ENCODE measurements around the gene FBLN5. TPM values are rescaled to one million over a fixed set of nuclear protein-coding genes. Genes with fewer than 3 reads are reported as not detected.
"Not testable (repeated sequence)": the region's sequence is repeated elsewhere in the genome, so short reads cannot be mapped to it uniquely, and the experiment has no call there.

Gene FBLN5
- polyA plus RNA-seq, 4 donors = 143 to 181 (median 156) TPM

DNA sequence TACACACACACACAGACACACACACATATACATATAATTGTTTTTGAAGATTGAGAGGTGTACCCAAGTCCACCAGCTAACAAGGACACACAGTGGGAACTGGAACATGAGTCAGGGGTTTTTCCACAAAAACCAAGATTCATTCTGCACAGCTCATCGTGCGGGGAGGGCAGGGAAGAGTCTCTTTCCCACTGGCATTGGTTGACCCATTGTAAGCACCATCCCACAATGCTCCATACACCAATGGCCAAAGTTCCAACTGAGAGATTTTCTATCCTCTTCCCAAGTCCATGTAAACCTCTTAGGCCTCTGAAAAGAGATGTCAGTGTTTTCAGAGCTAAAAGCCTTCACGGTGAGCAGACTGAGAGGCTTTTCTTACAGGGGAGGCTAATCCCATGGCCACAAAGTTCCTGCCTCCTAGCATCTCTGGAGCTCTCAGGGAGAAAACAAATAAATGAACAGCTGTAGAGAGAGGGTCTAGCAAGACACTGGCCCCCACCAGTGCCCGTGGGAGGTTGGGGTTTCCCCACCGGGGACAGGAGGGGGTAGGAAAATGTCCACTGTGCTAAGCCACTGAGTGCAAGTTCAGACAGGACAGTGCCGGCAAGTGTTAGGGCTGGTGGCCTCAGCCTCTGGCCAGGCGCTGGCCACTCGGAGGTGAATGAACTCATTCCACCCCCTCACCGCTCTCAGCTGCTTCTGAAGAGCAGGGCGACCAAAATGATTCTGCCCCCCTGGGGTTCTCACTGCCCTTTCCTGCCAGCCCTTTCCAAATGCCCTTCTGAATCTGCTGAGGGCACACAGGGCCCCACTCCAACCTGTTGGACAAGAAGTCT is 58.6 kb downstream of the FBLN5 start:
- no peak for DNase-seq (ENCODE audit: low read depth in 4 of 4, low spot score in 2 of 4)

DNA sequence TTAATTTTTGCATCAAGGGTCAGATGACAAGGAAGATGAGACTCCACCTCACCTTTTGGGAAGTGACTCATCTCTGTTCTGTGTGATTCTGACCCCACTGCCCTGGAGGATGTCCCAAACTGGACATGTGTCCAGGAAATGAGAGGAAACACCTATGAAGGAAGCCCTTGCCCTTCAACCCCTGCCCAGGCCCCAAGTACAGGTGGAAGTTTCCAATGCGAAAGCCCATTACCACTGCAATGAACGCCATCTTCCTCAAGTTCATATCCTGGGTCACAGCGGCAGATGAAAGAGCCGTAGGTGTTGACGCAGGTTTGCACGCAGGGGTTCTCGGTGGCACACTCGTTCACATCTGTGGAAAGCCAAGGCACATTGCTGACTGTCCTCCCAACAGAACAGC is 60.5 kb downstream of the FBLN5 start:
- DNase-seq (ENCODE audit: low read depth in 4 of 4, low spot score in 2 of 4) = no peak

DNA sequence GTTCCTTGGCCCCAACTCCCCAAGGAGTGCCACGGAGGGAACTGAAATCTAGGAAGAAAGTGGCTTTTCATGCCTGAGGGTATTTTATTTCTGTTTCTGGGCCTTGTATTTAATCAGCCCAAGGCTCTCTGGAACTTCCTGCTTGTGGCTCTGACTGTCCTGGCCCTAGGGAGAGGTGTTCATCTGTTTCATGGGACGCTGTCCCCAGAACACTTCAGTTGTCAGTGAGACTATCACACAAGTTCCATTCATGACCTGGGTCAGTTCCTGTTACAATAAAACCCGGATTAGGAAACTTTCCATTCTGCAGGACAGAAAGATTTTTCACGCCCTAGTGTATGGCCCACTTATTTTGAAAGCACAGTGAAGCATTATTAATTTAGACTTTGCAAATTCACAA is 61.7 kb downstream of the FBLN5 start:
- DNase-seq (ENCODE audit: low read depth in 4 of 4, low spot score in 2 of 4) = no peak

DNA sequence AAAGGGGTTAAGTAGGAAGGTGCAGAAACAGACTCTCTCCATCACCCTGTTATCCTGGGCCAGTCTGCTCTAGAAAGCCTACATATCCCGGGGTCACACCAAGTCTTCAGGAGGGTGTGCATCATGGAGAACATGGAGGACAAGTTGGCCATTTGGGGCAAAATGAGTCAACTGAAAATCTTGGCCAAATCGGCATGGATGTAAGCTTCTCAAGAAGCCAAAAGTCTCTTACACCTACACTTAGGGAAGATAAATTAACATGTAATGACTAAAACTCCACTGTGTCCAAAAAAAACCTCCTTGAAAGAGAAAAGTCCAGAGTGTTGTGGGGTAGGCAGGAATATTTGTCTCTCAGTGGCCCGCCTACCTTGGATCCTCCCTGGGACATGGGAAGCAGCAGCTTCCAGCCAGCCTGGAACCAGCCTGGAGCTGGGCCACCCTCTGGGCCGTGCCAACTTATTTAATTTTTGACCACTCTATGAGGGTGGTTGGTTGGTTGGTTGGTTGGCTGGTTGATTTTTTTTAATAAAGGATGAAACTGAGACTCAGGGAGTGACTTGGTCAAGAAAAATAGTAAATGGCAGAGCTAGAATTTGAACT is 62.3 kb downstream of the FBLN5 start:
- DNase-seq (ENCODE audit: low read depth in 4 of 4, low spot score in 2 of 4) = no peak

DNA sequence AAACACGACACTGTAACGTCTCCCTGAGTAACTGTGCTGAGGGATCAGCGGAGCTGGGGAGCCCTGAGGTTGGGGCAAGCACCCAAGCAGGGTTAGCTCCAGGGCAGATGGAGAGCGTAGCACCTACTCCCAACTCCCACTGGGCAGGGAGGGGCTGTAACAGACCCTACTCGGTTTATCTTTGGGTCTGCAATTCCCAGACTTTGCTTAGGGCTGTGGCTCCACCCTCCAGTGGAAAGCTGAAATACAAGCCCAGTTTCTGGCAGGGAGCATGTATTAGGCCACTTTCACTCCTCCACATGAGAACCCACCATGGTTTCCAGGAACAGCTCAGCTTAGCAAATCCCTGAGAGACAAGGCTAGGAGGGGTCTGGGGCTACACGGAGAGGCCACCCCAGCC is 62.8 kb downstream of the FBLN5 start:
- DNase-seq (ENCODE audit: low read depth in 4 of 4, low spot score in 2 of 4) = no peak

DNA sequence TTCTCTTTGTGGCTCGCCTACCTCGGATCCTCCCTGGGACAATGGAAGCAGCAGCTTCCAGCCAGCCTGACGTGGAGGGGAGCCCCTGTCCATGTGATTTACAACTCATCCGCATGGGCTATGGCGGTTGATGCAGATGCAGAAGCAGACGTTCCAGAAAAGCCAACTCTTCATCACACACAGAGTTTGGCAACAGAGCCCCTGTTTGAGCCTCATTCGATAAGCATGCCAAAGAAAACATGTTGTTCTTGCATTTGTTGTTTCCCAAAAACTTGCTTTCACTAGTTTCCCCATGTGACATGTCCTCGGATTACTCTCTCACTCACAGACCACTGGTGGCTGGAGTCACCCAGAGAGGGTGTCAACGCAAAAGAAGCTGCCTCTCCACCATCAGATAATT is 63.7 kb downstream of the FBLN5 start:
- DNase-seq (ENCODE audit: low read depth in 4 of 4, low spot score in 2 of 4) = peak in 1 of 4 donors; percentile 17

DNA sequence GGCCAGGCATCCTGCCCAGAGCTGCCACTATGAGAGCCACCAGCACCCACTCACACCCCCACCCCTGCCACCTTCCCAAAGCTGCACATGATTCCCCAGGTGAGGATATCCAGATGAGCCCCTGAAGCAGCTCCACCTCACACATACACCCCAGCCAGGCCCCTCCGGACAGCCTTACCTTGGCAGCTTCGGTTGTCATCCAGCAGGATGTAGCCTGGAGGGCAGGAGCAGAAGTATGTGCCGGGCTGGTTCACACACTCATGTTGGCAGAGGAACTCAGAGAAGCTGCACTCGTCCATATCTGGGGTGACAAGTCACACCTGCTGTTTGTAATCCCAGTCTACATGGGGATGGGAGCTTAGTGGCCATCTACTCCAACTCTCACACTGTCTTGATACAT is 64.7 kb downstream of the FBLN5 start:
- no peak for DNase-seq (ENCODE audit: low read depth in 4 of 4, low spot score in 2 of 4)

DNA sequence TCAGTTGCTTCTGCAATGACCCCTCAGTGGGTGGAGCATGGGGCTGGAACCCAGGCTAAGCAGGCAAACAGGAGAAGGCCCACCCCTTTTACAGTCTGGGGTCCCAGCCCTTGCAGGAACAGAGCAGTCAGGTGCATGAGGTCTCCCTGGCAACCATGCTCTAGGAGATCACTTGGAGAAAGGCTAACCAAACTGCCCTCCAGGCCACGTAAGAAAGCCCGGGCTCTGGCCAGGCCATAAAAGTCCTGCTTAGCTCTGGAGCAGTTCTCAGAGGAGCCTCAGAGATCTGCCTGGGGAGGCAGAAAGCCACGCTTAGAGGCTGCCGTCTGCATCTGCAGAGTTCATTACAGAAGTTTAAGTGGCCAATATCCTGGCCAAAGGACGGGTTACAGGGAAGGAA is 65.1 kb downstream of the FBLN5 start:
- DNase-seq (ENCODE audit: low read depth in 4 of 4, low spot score in 2 of 4) = no peak

DNA sequence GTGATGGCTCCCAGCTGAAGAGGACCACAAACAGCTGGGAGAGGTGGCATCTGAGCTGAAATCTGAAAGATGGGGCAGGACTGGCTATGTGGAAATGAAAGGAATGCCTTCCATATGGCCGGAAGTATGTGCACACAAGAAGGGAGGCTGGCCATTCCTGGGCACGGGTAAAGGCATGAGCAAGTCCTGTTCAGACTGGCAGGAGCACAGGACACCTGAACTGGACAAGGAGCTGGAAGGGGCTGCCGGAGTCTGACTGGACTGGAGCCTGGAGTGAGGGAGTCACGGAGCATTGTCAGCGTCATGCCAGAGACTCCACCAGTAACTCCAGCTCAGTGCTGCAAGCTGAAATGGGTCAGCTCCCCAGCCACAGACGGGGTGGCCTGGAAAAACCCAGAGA is 68.3 kb downstream of the FBLN5 start:
- DNase-seq (ENCODE audit: low read depth in 4 of 4, low spot score in 2 of 4) = no peak

DNA sequence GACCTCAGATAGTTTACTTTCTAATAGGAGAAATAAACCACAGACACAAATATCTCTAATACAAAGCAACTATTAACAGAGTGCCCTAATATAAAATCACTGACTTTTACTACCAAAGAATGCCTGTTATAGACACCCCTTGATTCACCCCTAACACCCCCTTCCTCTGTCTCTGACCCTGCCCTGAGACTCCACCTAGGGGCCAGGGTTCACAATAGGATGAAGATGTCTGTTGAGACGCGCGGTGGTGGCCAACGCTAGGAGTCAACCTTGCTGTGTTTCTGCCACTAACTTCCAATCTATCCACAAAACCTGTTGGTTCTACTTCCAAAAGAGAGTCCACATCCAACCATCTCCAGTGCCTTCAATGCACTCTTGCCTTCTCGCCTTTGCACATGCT is 69.2 kb downstream of the FBLN5 start:
- no peak for DNase-seq (ENCODE audit: low read depth in 4 of 4, low spot score in 2 of 4)

DNA sequence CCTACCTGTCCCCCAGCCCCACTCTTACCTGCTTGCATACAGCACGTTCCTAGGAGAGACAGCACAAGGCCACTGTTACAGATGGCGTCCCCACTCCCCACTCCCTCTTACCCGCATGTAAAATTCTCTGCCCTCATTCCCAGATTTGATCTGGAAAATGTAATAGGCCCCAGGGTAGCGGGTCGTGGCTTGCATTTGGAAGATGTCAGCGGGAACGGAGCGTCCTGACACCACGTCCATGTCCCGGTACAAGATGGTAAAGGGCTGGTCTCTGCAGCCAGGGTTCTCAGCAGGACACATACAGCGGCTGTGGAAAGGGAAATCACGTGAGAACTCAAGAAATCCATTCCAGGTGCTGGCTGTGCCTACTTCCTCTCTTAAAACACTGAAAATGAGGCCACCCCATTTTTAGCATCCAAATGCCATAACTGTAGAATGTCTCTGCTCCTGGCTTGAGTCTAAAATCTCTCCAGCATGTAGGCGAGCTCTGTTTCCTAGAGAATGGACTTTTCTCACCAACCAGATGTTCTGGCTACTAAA is 70.0 kb downstream of the FBLN5 start:
- DNase-seq (ENCODE audit: low read depth in 4 of 4, low spot score in 2 of 4) = no peak

DNA sequence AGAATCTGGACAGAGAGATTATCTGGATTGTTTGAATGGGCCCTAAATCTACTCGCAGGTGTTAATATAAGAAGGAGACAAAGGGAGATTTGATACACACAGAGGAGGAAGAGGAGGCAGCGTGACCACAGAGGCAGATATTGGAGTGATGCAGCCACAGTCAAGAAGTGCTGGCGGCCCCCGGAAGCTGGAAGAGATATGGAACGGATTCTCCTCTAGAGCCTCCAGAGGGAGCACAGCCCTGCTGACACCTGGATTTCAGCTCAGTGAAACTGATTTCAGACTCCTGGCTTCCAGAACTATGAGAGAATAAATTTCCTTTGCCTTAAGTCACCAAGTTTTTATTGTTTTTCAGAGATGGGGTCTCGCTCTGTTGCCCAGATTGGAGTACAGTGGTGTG is 71.0 kb downstream of the FBLN5 start:
- DNase-seq (ENCODE audit: low read depth in 4 of 4, low spot score in 2 of 4) = no peak

DNA sequence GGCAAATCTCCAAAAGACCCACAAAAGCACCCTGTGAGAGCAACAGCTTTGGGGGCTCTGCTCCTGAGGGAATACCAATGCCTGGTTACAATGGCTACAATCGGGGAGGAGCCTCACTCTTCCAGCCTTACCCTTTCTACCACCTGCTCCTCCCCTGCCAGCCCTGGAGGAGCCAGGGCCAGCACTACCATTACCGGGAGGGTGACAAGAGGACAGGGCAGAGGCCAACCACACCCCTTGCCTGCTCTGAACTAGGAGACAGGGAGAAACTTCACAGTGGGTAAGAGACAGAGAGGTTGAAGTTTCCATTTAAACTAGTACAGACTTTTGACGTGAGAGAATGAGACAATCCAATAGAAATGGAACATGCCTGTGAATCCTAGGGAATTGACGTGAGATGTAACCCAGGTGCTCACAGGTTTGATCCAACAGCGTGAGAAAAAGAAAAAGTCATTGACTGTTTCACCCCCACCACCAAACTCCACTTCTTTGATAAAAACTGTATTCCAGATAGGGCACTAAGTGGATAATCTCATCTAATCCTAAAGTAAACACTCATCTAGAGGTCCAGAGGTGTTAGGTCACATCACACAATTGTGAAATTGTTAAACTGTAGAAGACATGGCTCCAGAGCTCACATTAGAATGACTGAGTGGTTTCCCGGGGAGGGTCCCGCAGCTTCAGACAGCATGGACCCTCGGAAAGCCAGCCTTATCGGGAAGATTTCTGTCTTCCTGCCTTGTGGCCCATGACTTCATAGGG is 71.8 kb downstream of the FBLN5 start:
- no peak for DNase-seq (ENCODE audit: low read depth in 4 of 4, low spot score in 2 of 4)

DNA sequence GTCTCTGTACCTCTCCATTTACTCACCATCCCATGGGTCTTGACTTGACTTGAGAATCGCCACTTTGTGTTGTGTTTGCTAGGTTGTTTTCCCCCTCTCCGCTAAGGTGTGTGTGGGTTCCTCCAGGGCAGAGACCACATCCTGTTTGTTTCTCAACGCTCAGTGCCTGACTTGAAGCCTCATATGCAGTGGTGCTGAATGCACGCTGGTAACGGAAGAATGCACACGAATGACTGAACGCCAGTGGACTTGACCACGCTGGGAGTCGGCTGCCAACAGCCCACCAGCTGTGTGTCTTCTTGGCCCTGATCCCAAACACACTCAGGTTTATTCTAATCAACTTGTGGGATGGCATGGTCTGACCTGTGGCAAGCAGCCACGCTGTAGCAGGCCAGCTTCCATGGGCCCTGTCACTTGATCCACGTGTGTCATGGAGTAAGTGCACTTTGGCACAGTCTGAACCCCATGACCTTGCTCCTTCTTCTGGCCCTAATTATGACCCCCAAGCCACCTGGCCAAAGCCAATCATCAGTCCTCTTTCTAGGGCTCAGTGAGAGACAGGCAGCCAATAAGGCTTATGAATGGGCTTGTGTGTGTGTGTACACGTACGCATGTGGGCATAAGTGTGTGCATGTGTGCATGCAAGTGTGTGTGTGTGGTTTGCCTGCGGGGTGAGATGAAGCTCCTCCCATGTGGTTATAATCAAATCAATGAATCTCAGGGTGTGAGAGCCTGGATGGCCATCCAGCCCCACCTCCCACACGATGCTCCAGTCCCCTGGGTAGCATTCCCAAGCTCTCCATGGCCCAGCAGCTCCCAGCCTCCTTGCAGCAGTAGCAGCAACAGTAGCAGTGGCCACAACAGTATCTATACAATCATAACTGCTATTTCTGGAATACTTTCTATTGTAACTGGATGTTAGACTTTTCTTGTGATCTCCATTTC is 73.8 kb downstream of the FBLN5 start:
- DNase-seq (ENCODE audit: low read depth in 4 of 4, low spot score in 2 of 4) = no peak

DNA sequence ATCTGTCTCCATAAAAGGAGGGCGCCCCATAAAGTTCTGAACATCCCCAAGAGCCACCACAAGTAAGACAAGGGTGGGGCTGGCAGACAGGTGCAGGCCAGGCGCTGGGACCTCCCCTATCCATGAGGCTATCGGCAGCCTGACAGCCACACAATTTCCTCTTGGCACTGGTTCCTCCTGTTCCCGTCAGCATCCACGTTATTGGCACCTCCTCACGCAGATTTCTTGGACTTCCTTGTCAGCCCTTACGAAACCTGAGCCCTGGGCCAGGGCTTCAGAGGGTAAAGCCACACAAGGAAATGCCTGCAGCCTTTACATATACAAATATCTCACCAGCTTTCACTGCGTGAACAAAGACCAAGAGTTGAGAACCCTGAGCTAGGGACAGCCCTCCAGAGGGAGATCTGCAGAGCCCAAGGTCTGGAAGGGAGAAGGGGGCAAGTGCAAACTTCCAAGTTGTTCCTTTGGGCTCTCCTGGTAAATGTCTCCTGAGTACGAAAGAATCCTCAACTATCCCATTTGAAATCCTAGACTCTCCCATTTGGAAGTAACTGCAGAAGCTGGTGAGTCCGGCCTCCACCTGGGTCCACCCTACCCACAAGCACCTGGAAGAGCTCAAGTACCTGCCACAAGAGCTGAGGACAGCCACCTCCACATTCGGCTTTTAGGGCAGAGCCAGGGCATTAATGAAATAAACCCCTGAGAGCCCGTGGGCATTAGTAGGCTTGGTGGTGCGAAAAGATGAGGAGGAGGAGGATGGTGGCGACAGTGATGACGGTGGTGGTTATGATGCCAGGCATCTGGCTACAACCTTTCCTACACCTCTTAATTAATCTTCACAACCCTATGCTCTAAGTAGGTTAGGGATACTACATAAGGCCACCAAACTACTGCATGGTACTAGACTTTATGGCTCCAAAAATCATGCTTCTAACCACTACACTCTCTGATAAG is 74.7 kb downstream of the FBLN5 start:
- no peak for DNase-seq (ENCODE audit: low read depth in 4 of 4, low spot score in 2 of 4)

DNA sequence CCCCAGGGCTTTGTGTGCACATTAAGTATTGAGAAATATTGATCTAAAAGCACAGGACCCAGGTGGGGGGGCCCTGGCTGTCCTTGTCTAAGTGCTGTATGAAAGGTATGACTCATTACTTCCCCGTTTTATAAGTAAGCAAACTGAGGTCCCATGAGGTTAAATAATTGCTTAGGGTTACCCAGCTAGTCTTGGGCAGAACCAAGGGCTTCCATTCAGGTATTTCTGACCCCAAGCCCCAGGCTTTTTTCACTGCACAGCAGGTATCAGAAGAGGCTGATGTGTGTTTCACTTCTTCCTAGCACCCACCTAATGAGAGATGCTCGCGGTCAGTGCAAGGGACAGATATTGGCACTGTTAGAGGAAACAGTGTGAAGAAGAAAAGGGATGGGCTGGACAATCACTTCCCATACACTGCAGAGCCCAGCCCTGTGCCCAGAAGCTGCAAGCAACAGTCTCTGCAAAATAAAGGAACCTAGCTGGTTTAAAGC is 75.4 kb downstream of the FBLN5 start:
- no peak for DNase-seq (ENCODE audit: low read depth in 4 of 4, low spot score in 2 of 4)

DNA sequence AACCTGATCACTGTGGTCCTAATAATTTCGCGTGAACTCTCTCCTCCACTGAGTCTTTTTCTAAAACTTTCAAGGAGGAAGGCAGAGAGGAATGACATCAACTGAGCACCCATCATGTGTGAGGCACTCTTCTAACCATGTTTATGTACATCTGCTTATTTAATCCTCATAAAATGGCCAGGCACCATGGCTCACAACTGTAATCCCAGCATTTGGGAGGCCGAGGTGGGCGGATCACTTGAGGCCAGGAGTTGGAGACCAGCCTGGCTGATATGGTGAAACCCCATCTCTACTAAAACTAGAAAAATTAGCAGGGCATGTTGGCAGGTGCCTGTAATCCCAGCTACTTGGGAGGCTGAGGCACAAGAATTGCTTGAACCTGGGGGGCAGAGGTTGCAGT is 76.1 kb downstream of the FBLN5 start:
- not testable (repeated sequence) for DNase-seq (ENCODE audit: low read depth in 4 of 4, low spot score in 2 of 4)

DNA sequence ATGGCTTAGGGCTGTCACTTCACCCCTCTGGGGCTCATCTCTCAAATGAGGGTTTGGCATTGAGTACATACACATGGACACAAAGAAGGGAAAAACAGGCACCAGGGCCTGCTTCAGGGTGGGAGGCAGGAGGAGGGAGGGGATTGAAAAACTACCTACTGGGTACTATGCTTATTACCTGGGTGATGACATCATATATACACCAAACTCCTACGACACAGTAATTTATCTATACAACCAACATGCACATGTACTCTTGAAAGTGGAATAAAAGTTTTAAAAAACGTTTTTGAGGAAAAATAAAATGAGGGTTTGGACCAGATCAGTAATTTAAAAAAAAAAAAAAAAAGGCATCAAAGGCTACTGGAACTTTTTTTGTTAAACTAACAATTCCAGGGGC is 76.6 kb downstream of the FBLN5 start:
- no peak for DNase-seq (ENCODE audit: low read depth in 4 of 4, low spot score in 2 of 4)

DNA sequence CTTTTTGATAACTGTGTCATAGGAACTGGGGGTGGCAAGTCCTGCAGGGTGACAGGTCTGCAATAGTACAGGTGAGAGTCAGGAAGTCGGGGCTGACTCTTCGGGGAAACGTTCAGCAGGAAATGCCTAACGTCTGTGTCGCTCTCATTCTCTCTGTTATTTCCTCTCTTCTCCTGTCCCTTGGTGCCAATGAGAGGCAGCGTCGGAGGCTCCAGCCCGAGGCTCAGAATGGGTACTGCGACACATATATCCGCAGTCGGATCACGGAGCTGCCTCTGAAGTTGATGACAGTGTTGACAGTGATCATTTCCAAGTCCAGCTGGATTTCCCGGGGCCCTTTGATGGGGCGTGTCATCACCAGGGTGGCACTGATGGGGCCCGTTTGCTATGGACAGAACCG is 77.5 kb downstream of the FBLN5 start:
- DNase-seq (ENCODE audit: low read depth in 4 of 4, low spot score in 2 of 4) = no peak
